Fibroblast of skin of abdomen (primary cell): ENCODE measurements around the gene CCDC71L.

Source experiments
- DNase-seq: peaks from one replicate; pipeline ENCODE4 v3.0.0-alpha.2; 2013

CCDC71L gene

GRCh38 chr7:106659166-106659962, 1.6 kb downstream of the CCDC71L start:
- DNase-seq = no peak

GRCh38 chr7:106658316-106659165, 2.4 kb downstream of the CCDC71L start:
- DNase-seq = no peak

GRCh38 chr7:106657085-106657991, 3.6 kb downstream of the CCDC71L start:
- DNase-seq = peak; percentile 60

- DNase-seq = no peak
These were observed 5.1 kb downstream of the CCDC71L start for GRCh38 chr7:106655703-106656498.

GRCh38 chr7:106653488-106653887, 7.5 kb downstream of the CCDC71L start:
- no peak for DNase-seq

- no peak for DNase-seq
These were observed 8.0 kb downstream of the CCDC71L start for GRCh38 chr7:106652909-106653308.

GRCh38 chr7:106652092-106652491, 8.9 kb downstream of the CCDC71L start:
- DNase-seq = no peak

- DNase-seq = no peak
These were observed 14.7 kb downstream of the CCDC71L start for GRCh38 chr7:106646256-106646655.

- no peak for DNase-seq
These were observed 16.0 kb downstream of the CCDC71L start for GRCh38 chr7:106644999-106645398.

- no peak for DNase-seq
These were observed 17.6 kb downstream of the CCDC71L start for GRCh38 chr7:106643216-106644000.

GRCh38 chr7:106641416-106641815, 19.5 kb downstream of the CCDC71L start:
- DNase-seq = no peak

GRCh38 chr7:106640368-106641141, 20.4 kb downstream of the CCDC71L start:
- peak; percentile 22 for DNase-seq

GRCh38 chr7:106639476-106640334, 21.3 kb downstream of the CCDC71L start:
- no peak for DNase-seq

- no peak for DNase-seq
These were observed 25.5 kb downstream of the CCDC71L start for GRCh38 chr7:106635411-106635810.

GRCh38 chr7:106634958-106635357, 26.0 kb downstream of the CCDC71L start:
- no peak for DNase-seq

GRCh38 chr7:106630648-106631047, 30.3 kb downstream of the CCDC71L start:
- DNase-seq = no peak

GRCh38 chr7:106629516-106629915, 31.4 kb downstream of the CCDC71L start:
- DNase-seq = peak; percentile 35

- no peak for DNase-seq
These were observed 34.4 kb downstream of the CCDC71L start for GRCh38 chr7:106626376-106627164.
